ENCODE measurements around the gene EEF2KMT.

Gene EEF2KMT

DNA sequence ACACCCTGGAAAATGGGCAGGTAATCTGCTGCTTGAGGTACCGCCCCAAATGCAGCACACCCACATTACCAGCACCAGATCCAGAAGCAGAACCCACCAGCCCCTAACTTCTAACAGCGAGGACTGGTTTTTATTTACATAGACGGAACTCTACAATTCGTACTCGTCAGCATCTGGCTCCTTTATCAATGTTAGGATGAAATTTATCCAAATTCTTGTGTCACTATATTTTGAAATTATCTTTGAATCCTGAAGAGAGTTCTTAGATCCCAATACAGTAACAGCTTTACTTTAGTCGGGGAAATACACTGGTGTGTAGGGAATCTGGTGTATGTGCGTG is 26.3 kb downstream of the EEF2KMT start:
- no peak for TF ChIP-seq ZFX (IDR thresholded peaks at IDR 0.05; ENCODE audit: borderline replicate concordance)
- TF ChIP-seq, protein P1, sequence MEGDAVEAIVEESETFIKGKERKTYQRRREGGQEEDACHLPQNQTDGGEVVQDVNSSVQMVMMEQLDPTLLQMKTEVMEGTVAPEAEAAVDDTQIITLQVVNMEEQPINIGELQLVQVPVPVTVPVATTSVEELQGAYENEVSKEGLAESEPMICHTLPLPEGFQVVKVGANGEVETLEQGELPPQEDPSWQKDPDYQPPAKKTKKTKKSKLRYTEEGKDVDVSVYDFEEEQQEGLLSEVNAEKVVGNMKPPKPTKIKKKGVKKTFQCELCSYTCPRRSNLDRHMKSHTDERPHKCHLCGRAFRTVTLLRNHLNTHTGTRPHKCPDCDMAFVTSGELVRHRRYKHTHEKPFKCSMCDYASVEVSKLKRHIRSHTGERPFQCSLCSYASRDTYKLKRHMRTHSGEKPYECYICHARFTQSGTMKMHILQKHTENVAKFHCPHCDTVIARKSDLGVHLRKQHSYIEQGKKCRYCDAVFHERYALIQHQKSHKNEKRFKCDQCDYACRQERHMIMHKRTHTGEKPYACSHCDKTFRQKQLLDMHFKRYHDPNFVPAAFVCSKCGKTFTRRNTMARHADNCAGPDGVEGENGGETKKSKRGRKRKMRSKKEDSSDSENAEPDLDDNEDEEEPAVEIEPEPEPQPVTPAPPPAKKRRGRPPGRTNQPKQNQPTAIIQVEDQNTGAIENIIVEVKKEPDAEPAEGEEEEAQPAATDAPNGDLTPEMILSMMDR (IDR thresholded peaks at IDR 0.05), result no peak
- peak overlapping the region; percentile 84 for H3K27ac ChIP-seq

DNA sequence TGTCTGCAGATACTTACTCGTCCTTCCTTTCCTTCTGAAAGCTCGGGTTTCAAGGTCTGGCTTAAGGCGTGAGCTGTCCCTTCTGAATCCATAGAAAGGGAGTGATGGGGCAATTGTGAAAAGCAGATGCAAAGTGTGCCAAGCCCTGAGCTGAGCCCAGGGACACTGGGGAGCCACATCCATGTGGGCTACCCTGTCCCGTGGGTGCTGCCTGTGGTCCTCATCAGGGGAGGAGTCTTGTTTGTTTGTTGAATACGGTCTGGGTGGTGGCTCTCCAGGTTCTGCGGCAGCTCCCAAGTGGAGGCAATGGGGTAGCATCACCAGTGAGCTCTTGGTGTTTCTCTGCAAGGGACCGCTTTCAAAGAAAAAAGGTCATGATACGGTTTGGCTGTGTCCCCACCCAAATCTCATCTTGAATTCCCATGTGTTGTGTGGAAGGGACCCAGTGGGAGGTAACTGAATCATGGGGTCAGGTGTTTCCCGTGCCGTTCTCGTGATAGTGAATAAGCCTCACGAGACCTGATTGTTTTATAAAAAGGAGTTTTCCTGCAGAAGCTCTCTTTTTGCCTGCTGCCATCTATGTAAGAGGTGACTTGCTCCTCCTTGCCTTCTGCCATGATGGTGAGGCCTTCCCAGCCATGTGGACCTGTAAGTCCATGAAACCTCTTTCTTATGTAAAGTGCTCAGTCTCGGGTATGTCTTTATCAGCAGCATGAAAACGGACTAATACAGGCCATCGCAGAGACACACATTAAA is 27.0 kb downstream of the EEF2KMT start:
- no peak overlapping the region for H3K27ac ChIP-seq
- TF ChIP-seq, protein P1 (IDR thresholded peaks at IDR 0.05), result no peak
- no peak for TF ChIP-seq ZFX (IDR thresholded peaks at IDR 0.05; ENCODE audit: borderline replicate concordance)

DNA sequence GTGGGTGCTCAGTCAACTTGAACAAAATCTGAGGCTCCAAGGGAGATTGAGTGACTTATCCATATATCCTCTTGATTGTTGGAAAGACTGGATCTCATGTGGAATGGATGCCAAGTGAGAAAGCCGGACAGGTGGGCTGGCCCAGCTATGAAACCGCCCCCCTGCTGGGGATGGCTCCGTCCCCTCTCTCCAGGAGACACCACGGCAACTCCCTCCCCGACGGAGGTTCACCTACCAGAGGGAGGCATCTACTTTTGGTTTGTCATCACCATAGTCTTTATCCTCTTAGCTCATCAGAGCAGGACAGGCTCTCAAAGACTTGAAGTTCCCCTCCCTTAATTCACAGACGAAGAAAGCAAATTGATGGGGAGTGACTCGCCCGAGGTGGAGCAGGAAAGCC is 27.7 kb downstream of the EEF2KMT start:
- TF ChIP-seq, protein P1 (IDR thresholded peaks at IDR 0.05), result no peak
- no peak for TF ChIP-seq ZFX (IDR thresholded peaks at IDR 0.05; ENCODE audit: borderline replicate concordance)
- H3K27ac ChIP-seq, result no peak overlapping the region

DNA sequence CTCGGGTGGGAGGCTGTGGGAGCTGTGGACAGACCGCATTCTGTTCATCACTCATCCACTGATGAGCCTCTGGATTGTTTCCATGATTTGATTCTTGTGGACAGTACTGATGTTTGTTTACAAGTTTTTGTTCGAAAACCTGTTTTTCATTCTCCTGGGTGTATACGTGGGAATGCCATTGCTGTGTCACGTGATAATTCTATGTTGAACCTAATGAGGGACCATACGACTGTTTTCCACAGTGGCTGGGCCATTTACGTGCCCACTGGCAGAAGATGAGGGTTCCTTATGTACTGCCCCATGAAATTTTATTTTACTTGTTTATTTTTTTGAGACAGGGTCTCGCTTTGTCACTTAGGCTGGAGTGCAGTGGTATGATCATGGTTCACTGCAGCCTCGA is 28.5 kb downstream of the EEF2KMT start:
- no peak overlapping the region for H3K27ac ChIP-seq
- TF ChIP-seq, protein P1 (IDR thresholded peaks at IDR 0.05), result no peak
- no peak for TF ChIP-seq ZFX (IDR thresholded peaks at IDR 0.05; ENCODE audit: borderline replicate concordance)

DNA sequence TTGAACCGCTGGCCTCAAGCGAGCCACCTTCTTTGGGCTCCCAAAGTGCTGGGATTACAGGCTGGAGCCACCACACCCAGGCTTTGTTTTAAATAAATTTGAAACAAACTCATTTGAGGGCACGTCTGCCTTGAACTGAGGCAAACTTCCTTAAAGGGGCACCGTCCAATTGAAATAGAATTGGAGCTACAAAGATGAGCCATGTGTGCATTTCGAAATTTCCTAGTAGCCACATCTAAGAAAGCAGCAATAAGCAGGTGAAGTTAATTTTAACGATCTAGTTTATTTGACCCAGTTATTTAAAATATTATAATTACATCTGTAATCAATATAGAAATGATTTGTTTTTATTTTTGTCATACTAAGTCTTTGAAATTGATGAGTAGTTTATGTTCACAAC is 31.1 kb downstream of the EEF2KMT start:
- H3K27ac ChIP-seq, result no peak overlapping the region
- TF ChIP-seq, protein P1 (IDR thresholded peaks at IDR 0.05), result no peak
- TF ChIP-seq ZFX (IDR thresholded peaks at IDR 0.05; ENCODE audit: borderline replicate concordance), result no peak

DNA sequence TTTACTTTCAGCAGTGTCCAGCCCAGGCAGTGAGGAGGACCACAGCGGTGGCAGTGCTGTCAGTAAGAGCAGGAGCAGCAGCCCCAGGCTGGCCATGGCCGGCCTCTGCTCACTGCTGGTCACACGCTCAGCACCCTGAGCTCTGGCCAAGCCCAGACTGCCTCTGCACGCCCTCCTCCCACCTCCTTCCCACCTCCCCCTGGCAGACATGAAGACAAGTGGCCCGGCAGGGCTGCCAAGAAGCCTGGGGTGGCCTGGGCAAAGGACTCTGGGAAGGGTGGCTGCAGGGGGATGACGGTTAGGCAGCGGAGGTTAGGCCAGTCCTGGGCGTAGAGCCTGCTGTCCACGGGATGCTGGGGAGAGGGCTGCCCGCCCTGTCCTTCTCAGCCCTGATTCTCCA is 31.8 kb downstream of the EEF2KMT start, which contains the start of gene C16orf89:
TSS of gene C16orf89 (minus strand) at position 144 of the 400 bp plus-strand sequence. CDS start at position 96, 48 bp downstream.
- no peak for TF ChIP-seq ZFX (IDR thresholded peaks at IDR 0.05; ENCODE audit: borderline replicate concordance)
- TF ChIP-seq, protein P1 (IDR thresholded peaks at IDR 0.05), result no peak
- H3K27ac ChIP-seq, result no peak within 1 kb of the TSS

DNA sequence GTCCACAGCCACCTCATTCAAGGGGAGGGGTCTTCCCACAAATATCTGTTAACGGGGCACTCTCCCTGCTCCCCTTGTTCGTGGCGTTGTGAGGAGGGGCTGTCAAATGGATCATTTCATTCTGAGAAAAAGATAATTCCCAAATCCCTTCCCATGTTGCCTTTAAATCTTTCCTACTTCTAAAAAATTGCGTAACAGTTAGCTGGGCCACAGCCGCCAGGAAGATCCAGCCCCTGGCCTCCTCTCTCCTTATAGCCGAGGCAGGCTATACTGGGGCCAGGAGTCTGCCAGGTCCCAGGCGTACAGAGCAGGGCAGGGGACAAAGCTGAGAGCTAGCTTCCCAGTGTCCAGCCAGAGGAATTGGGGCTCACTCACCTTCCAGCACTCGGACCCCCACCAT is 32.3 kb downstream of the EEF2KMT start:
- H3K27ac ChIP-seq, result no peak overlapping the region
- TF ChIP-seq, protein P1 (IDR thresholded peaks at IDR 0.05), result no peak
- no peak for TF ChIP-seq ZFX (IDR thresholded peaks at IDR 0.05; ENCODE audit: borderline replicate concordance)
